HG02938 (cell line): ENCODE results near the gene MYOG.

Experiments
- ATAC-seq: cut with Tn5 transposase; IDR thresholded peaks from one replicate; pipeline ENCODE4 v1.9.1; 2021; ENCODE audit warnings: mild to moderate bottlenecking, moderate library complexity; ENCODE audit not compliant: unreplicated experiment

The MYOG gene

GRCh38 chr1:203085528-203086406 lies at the start of gene MYOG:
MYOG (minus strand) TSS chr1:203086012; CDS start chr1:203085961, 51 bp downstream.
- ATAC-seq, result no peak

GRCh38 chr1:203133970-203134725 lies 48.3 kb upstream of the MYOG start:
- no peak for ATAC-seq

GRCh38 chr1:203131548-203132200 lies 45.9 kb upstream of the MYOG start:
- ATAC-seq, result no peak

GRCh38 chr1:203130358-203130985 lies 44.7 kb upstream of the MYOG start:
- no peak for ATAC-seq

- ATAC-seq, result no peak
Observed at GRCh38 chr1:203129501-203130231, 43.9 kb upstream of the MYOG start.

- ATAC-seq, result no peak
Observed at GRCh38 chr1:203128716-203129500, 43.1 kb upstream of the MYOG start.

GRCh38 chr1:203128431-203128715 lies 42.6 kb upstream of the MYOG start:
- no peak for ATAC-seq

- ATAC-seq, result no peak
Observed at GRCh38 chr1:203127666-203128430, 42.0 kb upstream of the MYOG start, which contains the start of gene ADORA1. ADORA1 (plus strand) TSS chr1:203127726; CDS start chr1:203128842, 1,116 bp downstream.

GRCh38 chr1:203126866-203127665 lies 41.3 kb upstream of the MYOG start:
- ATAC-seq, result no peak

- ATAC-seq, result no peak
Observed at GRCh38 chr1:203126151-203126865, 40.5 kb upstream of the MYOG start.

GRCh38 chr1:203124546-203125317 lies 38.9 kb upstream of the MYOG start:
- ATAC-seq, result no peak

GRCh38 chr1:203124011-203124410 lies 38.2 kb upstream of the MYOG start:
- no peak for ATAC-seq

- ATAC-seq, result no peak
Observed at GRCh38 chr1:203122159-203122558, 36.3 kb upstream of the MYOG start.

- ATAC-seq, result no peak
Observed at GRCh38 chr1:203121186-203122015, 35.6 kb upstream of the MYOG start.

- ATAC-seq, result no peak
Observed at GRCh38 chr1:203120325-203121153, 34.7 kb upstream of the MYOG start.
